HG03064 (cell line): Measurements from ENCODE around the gene RPL28.

Experiments used
- ATAC-seq: cut with Tn5 transposase; IDR thresholded peaks from one replicate; pipeline ENCODE4 v1.9.1; 2021; ENCODE audit warnings: low read depth; ENCODE audit not compliant: unreplicated experiment

RPL28 gene

DNA sequence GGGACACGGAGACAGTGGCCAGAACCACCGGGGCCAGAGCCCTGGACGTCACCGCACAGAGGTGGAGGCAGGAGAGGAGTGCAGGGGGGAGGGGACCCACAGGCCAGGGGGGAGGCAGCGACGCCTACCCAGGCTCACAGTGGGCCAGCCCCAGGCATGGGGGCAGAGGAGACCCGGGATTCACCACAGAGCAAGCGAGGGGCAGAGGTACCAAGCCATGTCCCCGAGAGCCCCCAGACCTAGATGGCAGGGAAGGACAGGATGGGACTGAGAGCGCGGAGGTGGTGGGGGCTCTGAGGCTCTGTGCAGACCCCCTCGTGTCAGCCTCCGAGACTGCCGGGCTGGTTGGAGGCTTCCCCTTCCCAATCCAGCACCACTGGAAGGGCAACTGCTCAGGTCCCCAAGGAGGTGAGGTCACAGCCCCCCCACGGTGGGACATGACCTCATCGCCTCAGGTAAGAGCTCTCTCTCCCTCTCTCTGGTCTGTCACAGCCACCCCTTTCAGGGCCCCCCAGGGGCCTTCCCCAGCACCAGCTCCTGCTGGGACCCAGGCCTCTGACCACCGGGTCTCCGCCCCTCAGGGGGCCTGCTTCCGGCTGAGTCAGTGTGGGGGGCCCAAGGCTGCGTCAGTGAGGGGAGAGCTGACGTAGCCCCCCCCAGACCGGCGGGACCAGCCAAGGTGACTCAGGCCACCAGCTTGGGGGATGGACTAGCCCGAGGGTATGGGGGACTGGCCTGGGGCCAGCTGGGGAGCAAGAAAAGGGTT lies 13.2 kb upstream of the RPL28 start:
- no peak for ATAC-seq

DNA sequence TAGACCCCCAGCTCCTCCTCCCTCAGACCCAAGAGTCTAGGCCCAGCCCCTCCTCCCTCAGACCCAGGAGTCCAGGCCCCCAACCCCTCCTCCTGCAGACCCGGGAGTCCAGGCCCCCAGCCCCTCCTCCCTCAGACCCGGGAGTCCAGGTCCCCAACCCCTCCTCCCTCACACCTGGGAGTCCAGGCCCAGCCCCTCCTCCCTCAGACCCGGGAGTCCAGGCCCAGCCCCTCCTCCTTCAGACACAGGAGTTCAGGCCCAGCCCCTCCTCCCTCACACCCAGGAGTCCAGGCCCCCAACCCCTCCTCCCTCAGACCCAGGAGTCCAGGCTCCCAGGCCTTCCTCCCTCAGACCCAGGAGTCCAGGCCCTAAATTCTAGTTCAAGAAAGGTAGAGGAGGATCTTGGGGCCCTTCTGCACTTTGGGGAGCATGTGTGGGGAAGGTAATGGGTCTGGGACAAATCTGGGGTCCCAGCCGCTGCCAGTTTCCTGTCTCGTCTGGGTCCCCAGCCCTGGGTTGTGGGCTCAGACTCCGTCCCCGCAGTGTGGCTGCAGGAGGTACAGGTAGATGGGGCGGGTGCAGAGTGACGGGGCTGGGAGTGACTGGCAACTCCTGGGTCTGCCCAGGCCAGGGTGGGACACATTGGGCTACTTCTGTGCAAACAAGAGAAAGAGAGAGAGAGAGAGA lies 12.3 kb upstream of the RPL28 start:
- no peak for ATAC-seq

DNA sequence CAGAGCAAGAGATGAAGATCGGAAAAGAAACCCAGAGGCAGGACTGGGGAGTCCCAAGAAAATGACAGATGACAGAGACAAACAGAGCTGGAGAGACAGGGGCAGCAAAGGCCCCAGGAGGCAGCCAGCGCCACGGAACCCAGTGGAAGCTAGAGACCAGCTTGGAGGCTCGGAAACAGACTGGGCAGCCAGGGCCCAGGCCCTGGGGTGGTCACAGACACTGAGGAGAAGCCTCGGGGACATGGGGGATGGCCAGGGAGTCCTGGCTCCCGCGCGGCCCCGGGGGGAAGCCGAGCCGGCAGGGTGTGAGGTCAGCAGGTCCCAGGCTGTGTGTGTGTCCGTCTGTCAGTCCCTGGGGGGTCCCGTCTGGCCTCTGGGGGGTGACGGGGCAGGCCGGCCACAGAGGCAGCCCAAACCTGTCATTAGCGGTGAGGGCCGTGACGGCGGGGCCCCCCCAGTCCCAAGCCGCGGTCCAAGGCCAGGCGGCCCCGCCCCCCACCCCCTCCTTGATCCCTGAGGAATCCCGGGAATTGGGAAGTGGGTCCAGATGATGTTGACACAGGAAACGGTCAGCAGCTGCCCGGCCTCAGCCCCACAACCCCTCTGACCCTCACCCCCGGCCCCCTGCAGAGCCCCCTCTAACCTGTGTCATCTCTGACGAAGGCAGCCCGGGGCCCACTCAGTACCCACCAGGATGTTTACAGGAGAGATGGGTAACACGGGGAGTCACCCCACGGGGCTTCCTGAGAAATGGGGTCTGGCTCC lies 11.6 kb upstream of the RPL28 start:
- no peak for ATAC-seq

DNA sequence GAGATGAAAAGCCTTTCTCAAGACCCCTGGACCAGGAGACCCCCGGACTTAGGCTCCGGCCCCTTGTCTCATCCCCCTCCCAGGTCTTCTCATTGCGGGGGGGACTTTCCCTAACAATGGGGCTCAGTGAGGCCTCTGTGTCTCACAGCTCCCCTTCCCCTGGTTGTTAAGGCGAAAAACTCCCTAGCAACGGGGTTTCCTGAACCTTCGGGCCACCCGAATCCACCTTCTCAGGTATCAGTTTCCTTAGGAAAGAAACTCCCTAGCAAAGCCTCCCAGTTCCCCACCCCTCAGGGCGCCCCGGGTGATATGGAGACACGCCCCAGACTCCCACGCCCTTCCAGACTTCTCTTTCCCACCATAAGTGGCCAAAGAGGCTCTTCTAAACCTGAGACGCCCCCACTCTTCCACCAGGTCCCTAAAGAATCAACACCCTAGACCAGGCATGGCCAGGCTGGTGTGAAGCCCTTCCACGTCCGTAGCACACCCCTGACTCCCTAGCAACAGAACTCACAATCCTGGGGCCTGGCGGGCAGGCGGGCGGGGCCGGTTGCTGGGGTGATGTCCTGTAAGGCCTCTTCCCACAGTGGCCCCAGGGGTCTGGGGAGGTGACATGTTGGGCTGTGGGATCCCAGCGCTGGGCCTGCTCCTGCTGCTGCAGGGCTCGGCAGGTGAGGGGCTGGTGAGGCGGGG lies 9.3 kb upstream of the RPL28 start, which contains the start of gene TMEM190:
Gene TMEM190, plus strand, starts transcription at position 586 of the 693 bp plus-strand sequence. Its CDS starts 28 bp downstream, at position 614.
- no peak for ATAC-seq

DNA sequence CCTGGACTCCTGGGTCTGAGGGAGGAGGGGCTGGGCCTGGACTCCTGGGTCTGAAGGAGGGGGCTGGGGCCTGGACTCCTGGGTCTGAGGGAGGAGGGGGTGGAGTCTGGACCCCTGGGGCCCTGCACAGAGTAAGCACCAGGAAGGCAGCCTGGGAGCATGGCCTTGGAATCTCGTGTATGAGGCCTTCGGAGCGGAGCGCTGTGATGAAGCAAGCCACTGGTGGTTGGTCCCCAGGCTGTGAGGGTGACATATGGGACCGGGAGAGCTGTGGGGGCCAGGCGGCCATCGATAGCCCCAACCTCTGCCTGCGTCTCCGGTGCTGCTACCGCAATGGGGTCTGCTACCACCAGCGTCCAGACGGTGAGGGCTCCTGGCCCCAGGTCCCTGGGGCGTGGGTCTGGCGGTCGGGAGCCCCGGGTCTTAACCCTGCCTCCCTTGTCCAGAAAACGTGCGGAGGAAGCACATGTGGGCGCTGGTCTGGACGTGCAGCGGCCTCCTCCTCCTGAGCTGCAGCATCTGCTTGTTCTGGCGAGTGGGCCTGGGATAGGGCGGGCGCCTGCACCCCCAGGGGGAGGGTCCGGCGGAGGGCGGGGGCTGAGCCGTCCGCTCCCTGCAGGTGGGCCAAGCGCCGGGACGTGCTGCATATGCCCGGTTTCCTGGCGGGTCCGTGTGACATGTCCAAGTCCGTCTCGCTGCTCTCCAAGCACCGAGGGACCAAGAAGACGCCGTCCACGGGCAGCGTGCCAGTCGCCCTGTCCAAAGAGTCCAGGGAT lies 8.2 kb upstream of the RPL28 start:
- ATAC-seq, result no peak

DNA sequence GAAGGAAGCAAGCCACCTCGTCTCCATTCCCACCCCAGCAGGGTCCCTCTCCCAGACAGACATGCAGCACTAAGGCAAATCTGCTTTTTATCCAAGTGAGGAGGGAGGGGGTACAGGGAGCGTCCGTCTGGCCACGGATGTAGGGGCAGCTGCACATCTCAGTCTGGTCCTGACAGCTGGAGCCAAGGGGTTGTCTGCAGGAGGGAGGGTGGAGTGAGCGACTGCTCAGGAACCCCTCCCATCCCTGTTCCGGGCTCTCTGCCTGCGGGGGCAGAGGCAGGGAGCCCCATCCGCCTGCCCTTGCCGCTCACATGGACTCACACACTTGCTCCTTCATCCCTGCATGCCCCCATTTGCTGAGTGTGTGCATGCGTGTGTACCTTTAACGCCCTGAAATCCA lies 6.6 kb upstream of the RPL28 start:
- no peak for ATAC-seq

DNA sequence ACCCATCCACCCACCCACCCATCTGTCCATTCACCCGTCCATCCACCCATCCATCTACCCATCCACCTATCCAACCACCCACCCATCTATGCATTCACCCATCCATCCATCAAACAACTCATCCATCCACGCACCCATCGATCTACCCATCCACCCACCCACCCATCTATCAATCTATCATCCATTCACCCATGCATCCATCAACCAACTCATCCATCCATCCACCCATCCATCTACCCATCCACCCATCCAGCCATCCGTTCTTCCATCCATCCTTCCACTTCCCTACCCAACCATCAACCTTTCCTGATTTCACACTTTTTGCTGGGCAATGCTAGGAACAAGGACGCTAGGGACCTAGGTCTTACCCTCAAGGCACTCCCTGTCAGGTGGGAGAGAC lies 3.7 kb upstream of the RPL28 start:
- no peak for ATAC-seq

DNA sequence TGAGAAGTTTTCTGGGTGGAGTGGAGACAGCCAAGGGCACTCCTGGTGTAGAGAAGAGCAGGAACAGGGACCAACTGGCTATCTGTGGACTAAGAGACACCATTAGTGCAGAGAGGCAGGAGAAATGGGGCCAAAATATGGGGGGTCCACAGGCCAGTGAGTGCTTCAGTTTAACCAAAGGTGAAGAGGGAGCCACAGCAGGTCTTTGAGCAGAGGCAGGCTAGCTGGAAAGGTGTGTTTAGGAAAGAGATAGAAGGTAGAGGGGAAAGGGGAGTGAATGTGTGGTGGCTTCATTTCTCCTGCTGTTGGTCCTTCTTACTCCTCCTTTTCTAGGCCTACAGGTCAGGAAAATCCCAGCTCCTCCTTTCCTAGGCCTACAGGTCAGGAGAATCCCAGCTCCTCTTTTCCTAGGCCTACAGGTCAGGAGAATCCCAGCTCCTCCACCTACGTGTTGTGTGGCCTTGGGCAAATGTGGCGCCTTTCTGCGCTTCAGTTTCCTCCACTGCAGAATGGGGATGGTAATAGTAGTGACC lies 3.1 kb upstream of the RPL28 start:
- ATAC-seq, result no peak

DNA sequence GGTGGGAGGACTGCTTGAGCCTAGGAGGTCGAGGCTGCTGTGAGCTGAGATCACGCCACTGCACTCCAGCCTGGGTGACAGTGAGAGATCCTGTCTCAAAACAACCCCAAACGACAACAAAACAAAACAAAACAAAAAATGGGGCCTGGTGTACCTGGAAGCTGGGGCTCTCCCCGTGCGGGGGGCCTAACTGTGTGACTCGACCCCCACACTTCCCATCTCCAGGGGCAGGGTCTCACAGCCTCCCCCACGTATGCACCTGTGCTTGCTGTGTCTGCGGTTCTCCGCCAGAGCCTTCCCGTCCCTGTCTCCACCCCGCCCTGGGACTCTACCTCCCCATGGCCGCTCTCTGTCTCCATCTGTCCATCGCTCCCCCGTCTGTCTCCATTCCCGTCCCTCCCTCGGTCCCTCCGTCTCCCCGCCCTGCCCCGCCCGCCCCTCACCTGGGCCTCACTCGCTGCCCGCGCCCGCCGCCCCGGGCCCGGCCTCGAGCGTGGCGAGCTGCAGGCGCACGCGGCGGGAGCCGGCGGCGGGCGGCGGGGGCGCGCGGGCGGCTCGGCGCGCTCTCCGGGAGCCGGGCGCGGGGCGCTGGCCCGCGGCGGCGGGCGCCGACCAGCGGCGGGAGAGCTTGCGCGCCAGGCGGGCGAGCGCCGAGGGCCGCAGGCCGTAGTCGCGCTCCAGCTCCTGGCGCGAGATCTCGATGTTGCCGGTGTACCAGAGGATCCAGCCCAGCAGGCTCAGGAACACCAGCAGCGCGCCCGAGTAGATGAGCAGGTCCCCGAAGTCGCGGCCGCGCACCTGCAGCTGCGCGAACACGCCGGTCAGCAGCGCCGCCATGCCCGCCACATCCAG lies 2.2 kb upstream of the RPL28 start:
- no peak for ATAC-seq

DNA sequence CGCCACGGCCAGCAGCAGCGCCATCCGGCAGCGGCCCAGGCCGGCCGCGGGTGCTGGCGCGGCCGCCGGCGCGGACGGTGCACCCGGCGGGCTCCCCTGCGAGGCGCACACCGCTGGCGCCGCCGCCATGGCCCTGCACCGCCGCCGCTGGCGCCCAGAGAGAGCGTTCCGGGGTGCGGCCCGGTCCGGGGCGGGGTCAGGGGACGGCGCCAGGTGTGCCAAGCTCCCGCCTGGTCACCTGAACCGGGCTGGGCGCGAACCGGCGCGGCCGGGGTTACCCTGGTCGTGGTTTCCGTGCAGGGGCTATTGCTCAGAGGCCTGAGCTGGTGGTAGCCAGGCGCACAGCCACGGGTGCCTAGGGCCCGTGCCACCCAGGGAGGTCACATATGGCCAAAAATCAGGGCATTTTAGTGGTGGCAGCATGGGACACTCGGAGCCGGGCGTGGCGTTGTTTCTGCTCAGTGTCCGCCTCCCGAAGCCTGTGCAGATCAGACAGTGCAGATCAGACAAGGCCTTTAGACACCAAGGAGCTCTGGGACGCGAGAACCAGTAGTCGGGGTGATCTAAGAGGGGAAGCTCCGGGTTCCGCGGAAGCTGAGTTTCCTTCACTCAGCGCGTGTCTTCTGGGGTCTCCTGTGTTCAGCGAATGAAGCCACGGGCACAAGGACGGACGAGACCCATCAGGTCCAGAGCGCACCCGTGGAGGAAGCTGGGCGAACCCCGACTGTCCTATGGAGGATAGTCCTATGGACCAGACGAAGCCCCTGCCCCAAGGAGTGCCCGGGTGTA lies 1.4 kb upstream of the RPL28 start, which contains the start of gene TMEM238:
Gene TMEM238, minus strand, starts transcription at position 162 of the 789 bp plus-strand sequence. Its CDS starts 33 bp downstream, at position 129.
- no peak for ATAC-seq

DNA sequence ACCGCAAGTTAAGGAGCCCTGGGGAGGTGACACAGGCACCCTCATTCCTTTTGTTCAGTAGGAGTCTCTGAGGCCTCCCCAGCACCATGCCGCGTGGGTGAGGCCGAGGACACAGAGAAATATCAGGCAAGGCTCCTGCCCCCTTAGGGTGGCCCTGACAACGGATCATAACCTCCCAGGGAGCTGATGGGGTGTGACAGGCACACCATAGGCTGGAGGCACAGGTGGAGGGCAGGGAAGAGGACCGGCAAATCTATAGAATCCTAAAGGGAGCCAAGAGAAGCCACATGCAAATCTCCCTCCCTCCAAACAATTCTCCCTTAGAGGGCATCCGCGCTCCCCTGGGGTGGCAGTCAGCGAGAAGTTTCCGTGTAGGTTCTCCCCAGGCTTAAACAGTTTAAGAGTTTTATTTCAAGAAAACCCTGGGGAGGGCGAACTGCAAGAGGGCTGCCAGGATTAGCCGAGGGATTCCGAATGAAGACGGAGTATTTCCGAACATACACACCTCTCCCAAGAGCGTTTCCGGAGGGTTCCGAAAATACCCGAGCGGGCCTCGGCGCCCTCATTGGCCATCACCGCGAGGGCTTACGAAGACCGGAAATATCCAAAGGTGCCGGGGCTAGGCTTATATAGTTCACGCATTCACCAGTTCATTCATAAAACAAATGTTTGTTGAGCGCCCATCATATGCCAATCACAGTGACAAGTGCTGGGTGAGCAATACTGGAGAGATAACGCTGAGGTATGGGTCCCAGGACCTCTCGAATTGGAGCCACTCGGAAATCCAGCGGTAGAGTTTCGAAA lies 610 bp upstream of the RPL28 start:
- ATAC-seq, result peak; percentile 57

DNA sequence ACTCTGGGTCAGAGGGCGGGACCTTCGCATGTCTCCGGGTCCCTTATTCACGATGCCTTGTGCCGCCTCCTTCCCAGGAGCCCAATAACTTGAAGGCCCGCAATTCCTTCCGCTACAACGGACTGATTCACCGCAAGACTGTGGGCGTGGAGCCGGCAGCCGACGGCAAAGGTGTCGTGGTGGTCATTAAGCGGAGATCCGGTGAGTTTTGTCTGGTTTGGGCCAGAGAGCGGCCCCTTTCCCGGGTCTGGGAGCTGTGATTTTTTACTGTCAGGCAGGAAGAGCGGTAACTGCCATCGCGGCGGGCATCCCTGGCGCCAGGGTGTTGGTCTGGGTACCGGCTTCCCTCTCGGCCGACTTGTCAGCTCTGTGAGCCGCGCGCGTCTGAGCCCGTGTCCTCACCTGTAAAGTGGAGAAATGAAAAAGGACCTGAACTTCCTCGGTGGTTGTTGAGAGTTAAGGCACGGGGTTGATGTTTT lies 800 bp downstream of the RPL28 start:
- no peak for ATAC-seq

DNA sequence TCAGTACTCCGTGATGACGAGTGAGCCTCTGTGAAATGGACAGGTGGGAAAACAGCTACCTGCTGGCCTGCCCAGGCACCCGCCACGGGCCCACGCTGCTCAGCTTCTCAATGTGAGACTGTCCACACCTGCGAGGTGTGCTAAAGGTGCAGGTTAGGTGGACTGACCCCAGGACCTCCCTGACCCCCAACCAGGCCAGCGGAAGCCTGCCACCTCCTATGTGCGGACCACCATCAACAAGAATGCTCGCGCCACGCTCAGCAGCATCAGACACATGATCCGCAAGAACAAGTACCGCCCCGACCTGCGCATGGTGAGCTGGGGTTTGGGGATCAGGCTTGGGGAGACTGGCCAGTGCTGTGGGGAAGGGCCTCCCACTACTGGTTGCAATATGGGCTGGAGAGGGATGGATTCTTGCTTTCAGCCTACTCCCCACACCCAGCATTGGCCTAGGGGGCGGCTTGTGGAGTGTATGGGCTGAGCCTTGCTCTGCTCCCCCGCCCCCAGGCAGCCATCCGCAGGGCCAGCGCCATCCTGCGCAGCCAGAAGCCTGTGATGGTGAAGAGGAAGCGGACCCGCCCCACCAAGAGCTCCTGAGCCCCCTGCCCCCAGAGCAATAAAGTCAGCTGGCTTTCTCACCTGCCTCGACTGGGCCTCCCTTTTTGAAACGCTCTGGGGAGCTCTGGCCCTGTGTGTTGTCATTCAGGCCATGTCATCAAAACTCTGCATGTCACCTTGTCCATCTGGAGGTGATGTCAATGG lies 2.2 kb downstream of the RPL28 start:
- ATAC-seq, result no peak

DNA sequence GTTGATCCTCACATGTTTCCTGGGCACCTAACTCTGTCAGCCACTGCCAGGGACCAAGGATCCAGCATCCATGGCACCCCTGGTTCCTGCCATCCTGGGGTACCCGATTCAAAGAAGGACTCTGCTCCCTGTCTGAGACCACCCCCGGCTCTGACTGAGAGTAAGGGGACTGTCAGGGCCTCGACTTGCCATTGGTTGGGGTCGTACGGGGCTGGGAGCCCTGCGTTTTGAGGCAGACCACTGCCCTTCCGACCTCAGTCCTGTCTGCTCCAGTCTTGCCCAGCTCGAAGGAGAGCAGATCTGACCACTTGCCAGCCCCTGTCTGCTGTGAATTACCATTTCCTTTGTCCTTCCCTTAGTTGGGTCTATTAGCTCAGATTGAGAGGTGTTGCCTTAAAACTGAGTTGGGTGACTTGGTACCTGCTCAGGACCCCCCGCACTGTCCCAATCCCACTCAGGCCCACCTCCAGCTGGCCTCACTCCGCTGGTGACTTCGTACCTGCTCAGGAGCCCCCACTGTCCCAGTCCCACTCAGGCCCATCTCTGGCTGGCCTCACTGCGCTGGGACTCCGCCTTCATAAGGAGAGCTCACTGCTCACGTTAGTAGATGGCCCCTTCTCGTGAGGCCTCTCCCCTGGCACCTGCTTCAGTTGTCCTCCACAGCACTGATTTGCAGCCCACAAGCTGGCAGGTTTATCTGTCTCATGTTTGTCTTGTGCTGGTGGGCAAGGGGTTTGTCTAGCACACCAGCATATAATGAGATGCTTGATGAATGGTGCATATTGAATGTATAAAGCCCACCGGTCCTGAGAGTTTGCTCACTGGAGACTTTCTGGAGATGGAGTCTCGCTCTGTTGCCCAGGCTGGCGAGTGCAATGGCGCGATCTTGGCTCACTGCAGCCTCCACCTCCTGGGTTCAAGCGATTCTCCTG lies 3.9 kb downstream of the RPL28 start:
- no peak for ATAC-seq

DNA sequence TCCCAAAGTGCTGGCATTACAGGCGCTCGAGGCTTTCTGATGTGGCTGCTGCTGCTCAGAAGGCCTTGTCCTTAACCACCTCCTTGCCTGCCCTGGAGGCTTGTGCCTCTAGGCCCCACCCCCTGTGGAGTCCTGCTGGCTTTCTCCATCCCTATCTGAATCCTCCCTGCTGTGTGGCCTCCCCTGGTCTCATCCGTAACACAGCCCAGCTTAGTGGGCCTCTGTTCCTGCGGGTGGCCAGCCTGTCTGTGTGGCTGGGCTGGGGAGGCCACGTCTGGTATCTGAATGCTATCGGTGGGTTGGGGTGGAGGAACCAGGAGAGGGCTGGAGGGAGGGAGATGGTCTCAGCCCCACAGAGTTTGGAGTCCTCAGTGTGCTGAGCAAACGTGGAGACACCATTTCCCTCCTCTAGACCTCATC lies 4.7 kb downstream of the RPL28 start:
- no peak for ATAC-seq
